H1 (cell line): ENCODE measurements around the gene EYA4. TPM values are rescaled to one million over a fixed set of nuclear protein-coding genes. Genes with fewer than 3 reads are reported as not detected.

ENCODE experiments used
- CTCF ChIA-PET: fragments of 300-600 bp; sonication (Branson Sonifier 250); formaldehyde crosslinking; loops from one replicate; lab custom pipeline; 2021; ENCODE audit not compliant: partially characterized antibody; lab: Charles Lee
- POLR2A ChIA-PET: fragments of 300-600 bp; sonication (Branson Sonifier 250); formaldehyde crosslinking; loops from one replicate; lab custom pipeline; 2021; ENCODE audit warnings: inconsistent platforms; ENCODE audit not compliant: partially characterized antibody; lab: Charles Lee
- DNase-seq, 2 experiments: peaks; one replicate each; pipeline versions ENCODE4 v3.0.0 to v3.0.0-alpha.2; 2010 to 2022; ENCODE audit warnings: low spot score in 2 of 2, low read depth in 1 of 2, mixed read lengths in 1 of 2
- FAIRE-seq: peaks from 2 replicates; lab custom pipeline; 2011; peaks lifted over from hg19 to GRCh38; lab: Jason Lieb, UNC
- H2AFZ ChIP-seq: 2 replicates; pipeline ENCODE4 v1.8.1; 2012; ENCODE audit warnings: low read length, inconsistent platforms
- H2AK5ac ChIP-seq: 2 replicates; pipeline ENCODE4 v1.6.1; 2013; ENCODE audit warnings: low read depth, low read length
- H2BK120ac ChIP-seq: replicated peaks from 2 replicates; pipeline ENCODE3; 2013; ENCODE audit warnings: low read depth, low read length, inconsistent platforms
- H2BK12ac ChIP-seq: 2 replicates; pipeline ENCODE4 v1.6.1; 2013; ENCODE audit warnings: low read depth, low read length
- H2BK15ac ChIP-seq: 2 replicates; pipeline ENCODE4 v1.6.1; 2013; ENCODE audit warnings: low read length
- H2BK20ac ChIP-seq: 2 replicates; pipeline ENCODE4 v1.6.1; 2013; ENCODE audit warnings: low read length
- H2BK5ac ChIP-seq: 2 replicates; pipeline ENCODE4 v1.6.1; 2013; ENCODE audit warnings: low read depth, low read length
- H3K14ac ChIP-seq: 2 replicates; pipeline ENCODE4 v1.6.1; 2013; ENCODE audit warnings: inconsistent platforms; ENCODE audit not compliant: insufficient read length
- H3K18ac ChIP-seq: 2 replicates; pipeline ENCODE4 v1.6.1; 2013; ENCODE audit warnings: low read length; ENCODE audit errors: extremely low read depth
- H3K23ac ChIP-seq: 2 replicates; pipeline ENCODE4 v1.6.1; 2013; ENCODE audit warnings: inconsistent platforms; ENCODE audit not compliant: insufficient read length
- H3K23me2 ChIP-seq: 2 replicates; pipeline ENCODE4 v1.6.1; 2013; ENCODE audit warnings: low read depth, low read length
- H3K27ac ChIP-seq: 2 replicates; pipeline ENCODE4 v1.6.1; 2011; ENCODE audit warnings: low read depth, low read length, inconsistent platforms
- H3K27me3 ChIP-seq, 4 experiments: replicated peaks in 1 of 4; 1 replicate in 1 of 4; 2 replicates in 3 of 4; pipeline versions ENCODE4 v1.6.1 to v1.8.1; 2011 to 2013; ENCODE audit warnings: low read length in 3 of 4, mild to moderate bottlenecking in 3 of 4, inconsistent platforms in 2 of 4, mixed read lengths in 2 of 4, moderate library complexity in 1 of 4; ENCODE audit not compliant: control insufficient read depth in 3 of 4, insufficient read depth in 3 of 4; ENCODE audit errors: extremely low read depth in 1 of 4
- H3K36me3 ChIP-seq, 4 experiments: 2 replicates each; pipeline versions ENCODE4 v1.6.1 to v1.8.1; 2011 to 2013; ENCODE audit warnings: mild to moderate bottlenecking in 4 of 4, low read length in 3 of 4, moderate library complexity in 2 of 4, control low read depth in 1 of 4, inconsistent platforms in 1 of 4; ENCODE audit not compliant: insufficient read depth in 4 of 4, control insufficient read depth in 2 of 4
- H3K4ac ChIP-seq: replicated peaks from 2 replicates; pipeline ENCODE3; 2013; ENCODE audit warnings: low read length, low read depth, mixed read lengths, inconsistent platforms; ENCODE audit not compliant: insufficient read length
- H3K4me1 ChIP-seq, 4 experiments: replicated peaks in 1 of 4; 1 replicate in 1 of 4; 2 replicates in 3 of 4; pipeline versions ENCODE4 v1.6.1 to v1.8.1; 2011 to 2013; ENCODE audit warnings: low read length in 3 of 4, inconsistent platforms in 2 of 4, mixed read lengths in 1 of 4; ENCODE audit not compliant: insufficient read depth in 4 of 4, control insufficient read depth in 3 of 4
- H3K4me2 ChIP-seq, 2 experiments: 2 replicates each; pipeline versions ENCODE4 v1.6.1 to v1.8.1; 2011 to 2013; ENCODE audit warnings: low read depth in 2 of 2, low read length in 2 of 2, control low read depth in 1 of 2, inconsistent platforms in 1 of 2, mild to moderate bottlenecking in 1 of 2; ENCODE audit not compliant: insufficient read depth in 1 of 2
- H3K4me3 ChIP-seq, 4 experiments: fragments of 200-600, 300-600 bp in 1 of 4; sonication (generic), shearing (Covaris generic), sonication (Bioruptor Twin) in 1 of 4; 2 replicates each; pipeline versions ENCODE4 v1.5.1 to v1.8.1; 2011 to 2016; ENCODE audit warnings: low read length in 4 of 4, low read depth in 3 of 4, control low read depth in 2 of 4, inconsistent platforms in 2 of 4, mild to moderate bottlenecking in 2 of 4, mixed read lengths in 1 of 4, moderate library complexity in 1 of 4; ENCODE audit not compliant: insufficient read depth in 2 of 4; ENCODE audit errors: extremely low read depth in 1 of 4
- H3K56ac ChIP-seq: replicated peaks from 2 replicates; pipeline ENCODE3; 2013; ENCODE audit warnings: low read depth, mild to moderate bottlenecking, mixed read lengths, low read length, inconsistent platforms; ENCODE audit not compliant: insufficient read length
- H3K79me1 ChIP-seq: 2 replicates; pipeline ENCODE4 v1.6.1; 2013; ENCODE audit warnings: low read depth, low read length, control low read depth
- H3K79me2 ChIP-seq, 2 experiments: 2 replicates each; pipeline versions ENCODE4 v1.6.1 to v1.8.1; 2012 to 2013; ENCODE audit warnings: low read length in 2 of 2, mild to moderate bottlenecking in 2 of 2, inconsistent platforms in 1 of 2; ENCODE audit not compliant: insufficient read depth in 2 of 2, control insufficient read depth in 1 of 2
- H3K9ac ChIP-seq, 4 experiments: replicated peaks in 1 of 4; 1 replicate in 1 of 4; 2 replicates in 3 of 4; pipeline versions ENCODE4 v1.6.1 to v1.8.1; 2011 to 2013; ENCODE audit warnings: low read depth in 3 of 4, low read length in 3 of 4, control low read depth in 2 of 4, mild to moderate bottlenecking in 2 of 4, moderate library complexity in 2 of 4, inconsistent platforms in 1 of 4; ENCODE audit errors: extremely low read depth in 1 of 4
- H3K9me3 ChIP-seq, 2 experiments: 2 replicates each; pipeline versions ENCODE4 v1.6.1 to v1.8.1; 2012 to 2013; ENCODE audit warnings: mild to moderate bottlenecking in 2 of 2, moderate library complexity in 2 of 2, control low read depth in 1 of 2, inconsistent platforms in 1 of 2, low read depth in 1 of 2, low read length in 1 of 2, mixed read lengths in 1 of 2; ENCODE audit not compliant: insufficient read depth in 2 of 2
- H4K20me1 ChIP-seq, 2 experiments: replicated peaks in 1 of 2; 2 replicates each; pipeline versions ENCODE3 to v1.8.1; 2011 to 2013; ENCODE audit warnings: inconsistent platforms in 2 of 2, low read length in 2 of 2, mild to moderate bottlenecking in 1 of 2; ENCODE audit not compliant: insufficient read depth in 2 of 2, control insufficient read depth in 1 of 2
- H4K5ac ChIP-seq: 2 replicates; pipeline ENCODE4 v1.6.1; 2013; ENCODE audit warnings: low read length, low read depth, mixed read lengths, inconsistent platforms; ENCODE audit not compliant: insufficient read length
- H4K8ac ChIP-seq: 2 replicates; pipeline ENCODE4 v1.8.0; 2013; ENCODE audit warnings: mild to moderate bottlenecking, moderate library complexity, low read length, inconsistent platforms; ENCODE audit not compliant: insufficient read depth; ENCODE audit errors: extremely low read depth
- H4K91ac ChIP-seq: replicated peaks from 2 replicates; pipeline ENCODE3; 2013; ENCODE audit warnings: low read length, mixed read lengths, inconsistent platforms; ENCODE audit not compliant: insufficient read length
- CBX8 ChIP-seq: fragments of 300-800, 300-1000 bp; sonication (generic); IDR thresholded peaks from 2 replicates; pipeline ENCODE4 v1.7.1; 2016; ENCODE audit warnings: low read depth, low read length, borderline replicate concordance
- MAFK ChIP-seq: IDR thresholded peaks from 2 replicates; pipeline ENCODE4 v1.6.1; 2012; ENCODE audit warnings: low read depth, mild to moderate bottlenecking, improper control_type of control experiment, low read length
- RNF2 ChIP-seq: fragments of 200-900, 300-1000 bp; sonication (generic); IDR thresholded peaks from 2 replicates; pipeline ENCODE4 v1.7.1; 2016; ENCODE audit warnings: borderline replicate concordance, low read depth, mild to moderate bottlenecking, antibody characterized with exemption, low read length; ENCODE audit not compliant: poor library complexity, severe bottlenecking; ENCODE audit errors: missing control alignments
- WGBS, 2 experiments: shearing (Covaris generic) in 1 of 2; methylation state at CpG; one replicate each; pipeline versions ENCODE4 v1.1.6 to v1.1.7; 2013 to 2015; ENCODE audit warnings: low lambda C conversion rate in 2 of 2, mixed read lengths in 2 of 2, inconsistent platforms in 1 of 2, low coverage in 1 of 2, missing lambda C conversion rate in 1 of 2; ENCODE audit not compliant: insufficient replicate concordance in 2 of 2, insufficient coverage in 1 of 2, insufficient read length in 1 of 2; ENCODE audit errors: extremely low coverage in 1 of 2, missing lambda C conversion rate in 1 of 2; 5-methylcytosine and 5-hydroxymethylcytosine counted together
- polyA plus RNA-seq, 7 experiments: library from polyadenylated mRNA; depleted of rRNA in 3 of 7; stranded (reverse) in 5 of 7; unstranded in 2 of 7; fragments of >200 nt in 5 of 7; fragments of 200-250 nt in 2 of 7; gene quantifications; 1 replicate in 5 of 7; 2 replicates in 1 of 7; 4 replicates in 1 of 7; pipeline versions ENCODE4 v1.2.1 to v1.2.3, GENCODE V29; 2011 to 2013; ENCODE audit warnings: missing spikeins in 2 of 7, mixed read lengths in 2 of 7
- total RNA-seq: library from RNA; stranded (reverse); fragmentation: NEBNext Ultra II Directional; extraction: Animal tissue kit (Norgen Biotek cat#: 25700); gene quantifications from 2 replicates; pipeline ENCODE4 v1.2.1, GENCODE V29; 2021

EYA4 gene
- total and polyA plus RNA-seq, 2 of the 8 experiments (the other 6 are each of a cell fraction or from before 2014, with no cell fraction given), result 0.06 to 0.17 TPM

- Histone ChIP-seq H2AFZ (no peak overlapping the region), H2BK120ac (no peak overlapping the region), H3K4me2 (no peak overlapping the region), H3K23me2 (no peaks in the 10 kb centered on the region; the same call in 1 of the 2 replicates), H2AK5ac (no peak overlapping the region), H3K4ac (no peak overlapping the region), H3K4me3 (no peak overlapping the region), H3K79me1 (no peaks in the 10 kb centered on the region), H2BK20ac (no peak overlapping the region), H2BK15ac (no peak overlapping the region), H4K5ac (no peak overlapping the region), H3K18ac (no peak overlapping the region), H4K8ac (no peak overlapping the region), H3K4me1 (peaks cover 0 to 2% (median 0%) of the 10 kb centered on the region in 4 experiments; a peak in 3 of 7 replicates), H3K9ac (no peak overlapping the region), H3K27me3 (no peaks in the 10 kb centered on the region), H3K36me3 (no peaks in the 10 kb centered on the region), H3K9me3 (no peaks in the 10 kb centered on the region)
- CTCF ChIA-PET, result interaction anchor here (0.8 to 1.5 kb wide), 5 partner anchors 8 to 581 kb away, joined by 3 to 4 read pairs (median 4); no protein-coding TSS in a partner anchor
- 91 to 100% methylated on average over 1 to 3 of the region's 3 CpGs for WGBS, 2 experiments
- DNase-seq, result no peak
- TF ChIP-seq MAFK (no peak), CBX8 (no peak), RNF2 (no peak)
- TF ChIP-seq, all 59 proteins: peak for 0
- POLR2A ChIA-PET, result no interaction called here
- Histone ChIP-seq H3K79me2 (no peaks in the 10 kb centered on the region), H3K23ac (no peak overlapping the region), H4K20me1 (no peaks in the 10 kb centered on the region), H3K14ac (no peak overlapping the region), H4K91ac (no peak overlapping the region), H2BK5ac (no peak overlapping the region), H2BK12ac (no peak overlapping the region), H3K56ac (no peak overlapping the region), H3K27ac (no peak overlapping the region)
- no peak for FAIRE-seq
Observed at GRCh38 chr6:133539502-133540259, 298.5 kb downstream of the EYA4 start.
